Hepatocyte (in vitro differentiated cells): ENCODE measurements around the gene NUCB2.

Experiments
- EZH2 ChIP-seq: fragments of 200-600 bp; sonication (generic); IDR thresholded peaks from 2 replicates; pipeline ENCODE4 v1.6.1; 2016; ENCODE audit warnings: antibody characterized with exemption, mild to moderate bottlenecking, borderline replicate concordance
- EZH2phosphoT487 ChIP-seq: fragments of 200-600 bp; sonication (generic); IDR thresholded peaks from one replicate; pipeline ENCODE4 v1.6.1; 2018; ENCODE audit warnings: antibody characterized with exemption, mild to moderate bottlenecking, low read depth, moderate library complexity; ENCODE audit not compliant: unreplicated experiment, severe bottlenecking
- TF ChIP-seq, protein P1 (sequence below): fragments of 200-600 bp; sonication (generic); IDR thresholded peaks from 2 replicates; pipeline ENCODE4 v1.5.1; 2016; ENCODE audit warnings: antibody characterized with exemption, mild to moderate bottlenecking; ENCODE audit not compliant: poor library complexity

DNA sequence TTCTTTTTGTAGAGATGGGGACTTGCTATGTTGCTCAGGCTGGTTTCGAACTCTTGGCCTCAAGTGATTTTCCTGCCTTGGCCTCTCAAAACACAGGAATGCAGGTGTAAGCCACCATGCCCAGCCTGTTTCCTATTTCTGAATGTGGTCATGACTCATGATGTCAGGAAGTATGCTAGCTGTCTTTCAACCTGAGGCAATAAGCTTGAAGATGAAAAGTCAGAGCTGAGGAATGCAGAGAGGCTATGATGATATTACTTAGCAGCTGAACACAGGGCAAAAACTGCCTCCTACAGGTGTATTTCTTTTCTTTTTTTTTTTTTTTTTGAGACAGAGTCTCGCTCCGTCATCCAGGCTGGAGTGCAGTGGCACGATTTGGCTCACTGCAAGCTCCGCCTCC, 9.0 kb upstream of the NUCB2 start:
- TF ChIP-seq, protein P1, sequence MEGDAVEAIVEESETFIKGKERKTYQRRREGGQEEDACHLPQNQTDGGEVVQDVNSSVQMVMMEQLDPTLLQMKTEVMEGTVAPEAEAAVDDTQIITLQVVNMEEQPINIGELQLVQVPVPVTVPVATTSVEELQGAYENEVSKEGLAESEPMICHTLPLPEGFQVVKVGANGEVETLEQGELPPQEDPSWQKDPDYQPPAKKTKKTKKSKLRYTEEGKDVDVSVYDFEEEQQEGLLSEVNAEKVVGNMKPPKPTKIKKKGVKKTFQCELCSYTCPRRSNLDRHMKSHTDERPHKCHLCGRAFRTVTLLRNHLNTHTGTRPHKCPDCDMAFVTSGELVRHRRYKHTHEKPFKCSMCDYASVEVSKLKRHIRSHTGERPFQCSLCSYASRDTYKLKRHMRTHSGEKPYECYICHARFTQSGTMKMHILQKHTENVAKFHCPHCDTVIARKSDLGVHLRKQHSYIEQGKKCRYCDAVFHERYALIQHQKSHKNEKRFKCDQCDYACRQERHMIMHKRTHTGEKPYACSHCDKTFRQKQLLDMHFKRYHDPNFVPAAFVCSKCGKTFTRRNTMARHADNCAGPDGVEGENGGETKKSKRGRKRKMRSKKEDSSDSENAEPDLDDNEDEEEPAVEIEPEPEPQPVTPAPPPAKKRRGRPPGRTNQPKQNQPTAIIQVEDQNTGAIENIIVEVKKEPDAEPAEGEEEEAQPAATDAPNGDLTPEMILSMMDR = no peak
- TF ChIP-seq EZH2phosphoT487 = no peak
- TF ChIP-seq EZH2 = no peak
